ENCODE measurements around the gene MMRN2. TPM values are rescaled to one million over a fixed set of nuclear protein-coding genes. Genes with fewer than 3 reads are reported as not detected.

MMRN2 gene
- total RNA-seq, 1 donor from 2014 or later = 282 TPM

DNA sequence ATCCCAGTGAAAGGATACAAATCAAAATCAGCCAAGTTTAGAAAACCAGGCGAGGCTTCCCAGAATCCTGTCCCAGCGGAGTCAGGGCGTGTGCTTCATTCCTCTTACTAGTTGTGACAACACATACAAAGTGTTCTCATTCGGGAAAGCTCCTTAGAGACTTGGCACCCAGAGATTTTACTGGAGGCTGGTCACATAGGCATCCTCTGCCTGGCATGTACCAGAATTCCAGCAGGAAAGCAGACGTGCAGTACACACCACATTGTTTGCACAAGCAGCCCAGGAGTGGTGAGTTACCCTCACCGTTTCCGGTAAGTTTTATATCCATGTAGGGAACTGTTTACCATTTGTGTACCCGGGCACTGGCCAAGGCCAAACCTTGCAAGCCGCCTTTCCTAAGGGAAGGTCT is 34.9 kb downstream of the MMRN2 start:
- Histone ChIP-seq H3K9me3 (no peaks in the 10 kb centered on the region), H3K4me3 (no peak overlapping the region), H3K27me3 (no peaks in the 10 kb centered on the region), H3K4me1 (peaks cover 3 to 15% of the 10 kb centered on the region in 2 donors), H3K36me3 (peaks cover 18 to 55% of the 10 kb centered on the region in 2 donors), H3K27ac (peak overlapping the region; percentile 35 to 69)
- intact Hi-C loops (cut with DNase I) = no loop called here
- DNase-seq (ENCODE audit: low spot score in 2 of 2) = peak in 1 of 2 donors; percentile 75
- TF ChIP-seq, protein P1, sequence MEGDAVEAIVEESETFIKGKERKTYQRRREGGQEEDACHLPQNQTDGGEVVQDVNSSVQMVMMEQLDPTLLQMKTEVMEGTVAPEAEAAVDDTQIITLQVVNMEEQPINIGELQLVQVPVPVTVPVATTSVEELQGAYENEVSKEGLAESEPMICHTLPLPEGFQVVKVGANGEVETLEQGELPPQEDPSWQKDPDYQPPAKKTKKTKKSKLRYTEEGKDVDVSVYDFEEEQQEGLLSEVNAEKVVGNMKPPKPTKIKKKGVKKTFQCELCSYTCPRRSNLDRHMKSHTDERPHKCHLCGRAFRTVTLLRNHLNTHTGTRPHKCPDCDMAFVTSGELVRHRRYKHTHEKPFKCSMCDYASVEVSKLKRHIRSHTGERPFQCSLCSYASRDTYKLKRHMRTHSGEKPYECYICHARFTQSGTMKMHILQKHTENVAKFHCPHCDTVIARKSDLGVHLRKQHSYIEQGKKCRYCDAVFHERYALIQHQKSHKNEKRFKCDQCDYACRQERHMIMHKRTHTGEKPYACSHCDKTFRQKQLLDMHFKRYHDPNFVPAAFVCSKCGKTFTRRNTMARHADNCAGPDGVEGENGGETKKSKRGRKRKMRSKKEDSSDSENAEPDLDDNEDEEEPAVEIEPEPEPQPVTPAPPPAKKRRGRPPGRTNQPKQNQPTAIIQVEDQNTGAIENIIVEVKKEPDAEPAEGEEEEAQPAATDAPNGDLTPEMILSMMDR (IDR thresholded peaks at IDR 0.05) = no peak

DNA sequence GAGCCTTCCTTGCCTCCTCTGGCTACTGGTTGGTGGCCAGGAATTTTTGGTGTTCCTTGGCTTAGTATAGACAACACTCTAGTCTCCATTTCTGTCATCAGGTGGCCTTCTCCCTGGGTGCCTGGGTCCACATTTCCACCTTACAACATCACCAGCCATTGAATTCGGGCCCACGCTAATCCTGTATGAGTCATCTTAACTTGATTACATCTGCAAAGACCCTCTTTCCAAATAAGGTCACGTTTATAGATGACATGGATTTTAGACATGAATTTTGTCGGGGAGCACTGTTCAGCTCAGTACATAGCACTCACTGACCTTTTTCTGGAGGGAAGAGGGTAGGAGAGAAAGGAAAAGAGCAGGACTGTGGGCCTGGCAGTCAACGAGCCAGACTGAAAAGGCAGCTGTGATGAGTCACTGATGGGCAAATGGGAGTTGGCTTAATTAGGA is 39.4 kb downstream of the MMRN2 start:
- H3K9me3 ChIP-seq = no peaks in the 10 kb centered on the region
- peaks cover 45 to 64% of the 10 kb centered on the region in 2 donors for H3K36me3 ChIP-seq
- no peak for DNase-seq (ENCODE audit: low spot score in 2 of 2)
- intact Hi-C loops (cut with DNase I) = no loop called here
- no peaks in the 10 kb centered on the region for H3K27me3 ChIP-seq
- TF ChIP-seq, protein P1 (IDR thresholded peaks at IDR 0.05) = no peak
- peak overlapping the region; percentile 76 to 78 for H3K27ac ChIP-seq
- H3K4me3 ChIP-seq = no peak overlapping the region
- H3K4me1 ChIP-seq = peaks cover 3 to 5% of the 10 kb centered on the region in 2 donors

DNA sequence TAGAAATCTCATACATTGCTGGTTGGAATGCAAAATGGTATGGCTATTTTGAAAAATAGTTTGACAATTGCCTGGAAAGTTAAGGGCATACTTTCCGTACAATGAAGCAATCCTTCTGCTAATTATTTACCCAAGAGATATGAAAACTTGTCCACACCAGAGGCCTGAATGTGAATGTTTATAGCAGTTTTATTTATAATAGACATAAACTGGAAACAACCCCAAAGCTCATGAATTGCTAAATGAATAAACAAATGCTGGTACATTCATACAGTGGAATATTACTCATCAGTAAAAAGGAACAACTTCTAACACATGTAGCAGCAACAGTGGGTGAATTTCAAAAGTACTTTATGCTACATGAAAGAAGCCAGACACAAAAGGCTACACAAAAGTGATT is 42.7 kb downstream of the MMRN2 start:
- Histone ChIP-seq H3K4me3 (no peak overlapping the region), H3K27ac (no peak overlapping the region), H3K27me3 (no peaks in the 10 kb centered on the region), H3K36me3 (peaks cover 34 to 52% of the 10 kb centered on the region in 2 donors), H3K4me1 (peaks cover 0 to 3% of the 10 kb centered on the region in 2 donors), H3K9me3 (no peaks in the 10 kb centered on the region)
- TF ChIP-seq, protein P1 (IDR thresholded peaks at IDR 0.05) = no peak
- intact Hi-C loops (cut with DNase I) = no loop called here
- no peak for DNase-seq (ENCODE audit: low spot score in 2 of 2)

DNA sequence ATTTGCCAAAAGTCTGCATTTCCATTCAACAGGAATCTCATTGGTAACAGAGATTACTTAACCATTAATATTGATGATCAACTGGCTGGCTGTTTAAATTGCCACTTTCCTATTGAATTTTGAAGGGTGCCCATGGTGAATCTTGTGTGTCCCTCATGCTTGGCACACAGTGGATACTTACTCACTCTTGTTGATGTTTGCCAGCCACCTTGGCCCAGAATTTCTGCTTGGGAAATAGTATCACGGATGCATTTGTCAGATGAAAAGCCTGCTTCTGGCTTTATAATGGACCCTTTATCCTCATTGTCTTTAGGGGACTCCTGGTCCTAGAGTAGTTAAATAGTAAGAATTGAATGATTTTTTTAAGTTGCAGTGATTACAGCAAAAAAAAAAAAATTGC is 52.0 kb downstream of the MMRN2 start:
- no peaks in the 10 kb centered on the region for H3K27me3 ChIP-seq
- H3K4me3 ChIP-seq = no peak overlapping the region
- H3K4me1 ChIP-seq = peaks cover 0 to 17% of the 10 kb centered on the region in 2 donors
- H3K9me3 ChIP-seq = no peaks in the 10 kb centered on the region
- no peak for DNase-seq (ENCODE audit: low spot score in 2 of 2)
- H3K27ac ChIP-seq = peak overlapping the region in 1 of 2 donors; percentile 47
- intact Hi-C loops (cut with DNase I) = no loop called here
- TF ChIP-seq, protein P1 (IDR thresholded peaks at IDR 0.05) = no peak
- peaks cover 8 to 9% of the 10 kb centered on the region in 2 donors for H3K36me3 ChIP-seq

DNA sequence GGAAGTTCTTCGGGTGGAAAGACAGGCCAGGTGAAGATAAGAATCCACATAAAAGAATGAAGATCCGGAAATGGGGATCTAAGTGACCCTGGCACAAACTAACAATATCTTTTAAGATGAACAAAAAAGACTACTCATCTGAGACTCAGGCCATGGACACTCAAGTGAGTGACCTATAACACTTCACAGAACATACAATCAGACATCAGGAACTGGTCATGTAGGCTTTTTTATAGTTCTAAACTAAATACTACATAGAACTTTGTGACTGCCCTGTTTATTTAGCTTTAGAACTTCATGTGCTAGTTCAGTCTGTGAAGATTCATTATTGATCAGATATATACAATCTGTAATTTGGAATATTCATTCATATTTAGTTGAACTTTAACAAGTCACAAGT is 52.8 kb downstream of the MMRN2 start:
- TF ChIP-seq, protein P1 (IDR thresholded peaks at IDR 0.05) = no peak
- Histone ChIP-seq H3K9me3 (no peaks in the 10 kb centered on the region), H3K4me3 (no peak overlapping the region), H3K27ac (peak overlapping the region in 1 of 2 donors; percentile 47), H3K27me3 (no peaks in the 10 kb centered on the region), H3K4me1 (peaks cover 0 to 17% of the 10 kb centered on the region in 2 donors), H3K36me3 (peaks cover 7 to 8% of the 10 kb centered on the region in 2 donors)
- intact Hi-C loops (cut with DNase I) = no loop called here
- no peak for DNase-seq (ENCODE audit: low spot score in 2 of 2)

DNA sequence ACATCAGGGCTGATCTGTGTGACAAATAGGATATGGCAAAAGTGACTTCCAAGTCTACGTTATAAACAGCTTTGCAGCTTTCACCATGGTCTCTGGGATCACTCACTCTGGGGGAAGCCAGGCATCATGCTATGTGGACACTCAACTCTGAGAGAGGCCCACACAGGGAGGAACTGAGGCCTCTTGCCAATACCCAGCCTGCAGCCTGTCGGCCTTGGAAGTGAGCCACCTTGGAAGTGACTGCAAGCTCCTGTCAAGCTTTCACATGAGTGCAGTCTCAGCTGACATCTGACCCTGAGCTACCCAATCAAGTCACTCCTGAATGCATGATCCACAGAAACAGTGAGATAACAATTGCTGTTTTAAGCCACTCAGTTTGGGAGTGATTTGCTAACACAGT is 56.5 kb downstream of the MMRN2 start:
- intact Hi-C loops (cut with DNase I) = loop anchor here (1.0 kb wide), 1 partner anchor 213 kb away; no protein-coding TSS in a partner anchor

More for the DNA sequence above, 56.5 kb downstream of the MMRN2 start:
- peak; percentile 12 to 80 for DNase-seq (ENCODE audit: low spot score in 2 of 2)
- Histone ChIP-seq H3K36me3 (peaks cover 6 to 8% of the 10 kb centered on the region in 2 donors), H3K4me3 (no peak overlapping the region), H3K9me3 (no peaks in the 10 kb centered on the region), H3K27me3 (no peaks in the 10 kb centered on the region), H3K4me1 (peaks cover 0 to 23% of the 10 kb centered on the region in 2 donors), H3K27ac (peak overlapping the region; percentile 27 to 50)
- TF ChIP-seq, protein P1 (IDR thresholded peaks at IDR 0.05) = no peak

All from ascending aorta (tissue), 2 donors.